ENCODE data around the gene STAT3.

GRCh38 chr17:42422412-42422957 lies 34.2 kb upstream of the STAT3 start:
- TF ChIP-seq POLR2A (IDR thresholded peaks at IDR 0.05; ENCODE audit: low read depth, low read length) (no peak), POLR2AphosphoS5 (IDR thresholded peaks at IDR 0.05; ENCODE audit: insufficient read depth, low read depth, low read length) (no peak), MYC (IDR thresholded peaks at IDR 0.05; ENCODE audit: low read depth, low read length) (no peak), CTCF (IDR thresholded peaks at IDR 0.05; ENCODE audit: extremely low read depth in 1 of 2, insufficient read depth in 1 of 2, low read depth in 1 of 2, low read length in 2 of 2) (no peak), EZH2 (IDR thresholded peaks at IDR 0.05; ENCODE audit: borderline replicate concordance, low read depth, low read length, severe bottlenecking) (no peak), JUN (IDR thresholded peaks at IDR 0.05; ENCODE audit: borderline replicate concordance, insufficient read depth, insufficient read length, low read depth) (no peak), FOS (IDR thresholded peaks at IDR 0.05; ENCODE audit: borderline replicate concordance, insufficient read depth, low read length) (no peak), MAX (IDR thresholded peaks at IDR 0.05; ENCODE audit: insufficient read depth, insufficient read length) (no peak)
